Gastrocnemius medialis (tissue), 4 donors: ENCODE results near the gene APC. TPM values are rescaled to one million over a fixed set of nuclear protein-coding genes. Genes with fewer than 3 reads are reported as not detected.

Experiments used
- ATAC-seq, 2 donors: fragments of 150-250 bp; one replicate each; pipeline ENCODE4 v1.9.1; 2016
- DNase-seq, 2 donors: peaks; one replicate each; pipeline ENCODE4 v3.0.0-alpha.2; 2019
- H3K27ac ChIP-seq, 4 donors: fragments of 200-600 bp; sonication (generic); 1 replicate in 1 of 4; 2 replicates in 3 of 4; pipeline ENCODE4 v1.5.1; 2016 to 2018; ENCODE audit warnings: mild to moderate bottlenecking in 2 of 4, moderate library complexity in 1 of 4
- H3K27me3 ChIP-seq, 3 donors: fragments of 200-600 bp; sonication (generic) in 2 of 3; 1 replicate in 1 of 3; 2 replicates in 2 of 3; pipeline versions ENCODE4 v1.5.1 to v1.6.0; 2016 to 2019; ENCODE audit warnings: mild to moderate bottlenecking in 1 of 3, moderate library complexity in 1 of 3
- H3K36me3 ChIP-seq, 2 donors: fragments of 200-600 bp; sonication (generic) in 1 of 2; one replicate each; pipeline ENCODE4 v1.5.1; 2017 to 2018
- H3K4me1 ChIP-seq, 2 donors: fragments of 200-600 bp; sonication (generic) in 1 of 2; one replicate each; pipeline ENCODE4 v1.5.1; 2016 to 2017; ENCODE audit warnings: mild to moderate bottlenecking in 2 of 2
- H3K4me3 ChIP-seq, 4 donors: fragments of 200-600 bp; sonication (generic) in 3 of 4; 1 replicate in 1 of 4; 2 replicates in 3 of 4; pipeline ENCODE4 v1.5.1; 2016 to 2019; ENCODE audit warnings: mild to moderate bottlenecking in 2 of 4
- H3K9me3 ChIP-seq, 3 donors: fragments of 200-600 bp; sonication (generic) in 2 of 3; 1 replicate in 1 of 3; 2 replicates in 2 of 3; pipeline ENCODE4 v1.5.1; 2016 to 2019
- CTCF ChIP-seq, 5 experiments: fragments of 450-650 bp in 3 of 5; fragments of 200-600 bp in 2 of 5; sonication (generic) in 2 of 5; IDR thresholded peaks in 4 of 5; conservative IDR thresholded peaks in 1 of 5; 1 replicate in 4 of 5; 2 replicates in 1 of 5; pipeline ENCODE4 v1.5.1; 2016 to 2019; ENCODE audit warnings: antibody characterized with exemption in 5 of 5, mild to moderate bottlenecking in 3 of 5, moderate library complexity in 3 of 5
- POLR2A ChIP-seq, 2 donors: fragments of 450-650 bp; IDR thresholded peaks; one replicate each; pipeline ENCODE4 v1.6.1; 2017; ENCODE audit warnings: antibody characterized with exemption in 2 of 2, mild to moderate bottlenecking in 2 of 2, moderate library complexity in 2 of 2
- in situ Hi-C, 4 donors: fragments of 200-750 bp; cut with MboI; loops; one replicate each; pipeline versions ENCODE4 v1.15.0 to v1.8.0; 2017; ENCODE audit warnings: low sequenced_read_pairs in 4 of 4
- intact Hi-C: fragments of 100-400 bp; cut with DNase I; formaldehyde crosslinking; loops from one replicate; pipeline ENCODE4 v1.15.1; 2023; ENCODE audit warnings: low total_unique reads
- total RNA-seq, 4 donors: library from RNA; depleted of rRNA; stranded (reverse); fragments of >200 nt; gene quantifications; one replicate each; pipeline versions ENCODE4 v1.1.0 to v1.2.3, GENCODE V29; 2016

Gene APC
- total RNA-seq, 4 donors from 2014 or later = 50.1 to 102 (median 60.4) TPM

DNA sequence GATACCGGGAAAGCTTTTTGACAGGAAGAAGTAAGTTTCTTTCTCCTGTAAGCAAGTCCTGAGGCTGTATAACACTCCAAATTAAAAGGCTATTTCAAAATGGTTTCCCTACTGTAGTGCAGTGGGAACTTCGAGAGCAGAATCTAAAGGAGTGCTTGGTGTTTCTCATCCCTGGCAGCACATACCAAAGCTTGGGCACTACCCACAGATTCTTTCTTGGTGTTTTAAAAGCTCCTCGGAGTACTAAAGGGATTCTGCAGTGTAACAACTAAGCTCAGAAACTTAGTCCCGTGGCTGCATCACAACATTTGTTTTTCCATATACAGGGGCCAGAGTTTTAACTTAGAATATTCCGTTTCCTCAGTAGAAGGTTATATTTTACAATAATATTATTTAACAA lies 5.6 kb upstream of the APC start:
- in situ Hi-C loops = loop anchor here in 2 of 4 donors (25.0 kb wide), 2 partner anchors 545 to 570 kb away; no protein-coding TSS in a partner anchor
- H3K4me1 ChIP-seq = peaks cover 9 to 17% of the 10 kb centered on the region in 2 donors
- no peak overlapping the region for H3K4me3 ChIP-seq
- no peaks in the 10 kb centered on the region for H3K9me3 ChIP-seq
- ATAC-seq (no peak), DNase-seq (no peak)
- H3K27ac ChIP-seq = no peak overlapping the region
- no peaks in the 10 kb centered on the region for H3K27me3 ChIP-seq
- no peaks in the 10 kb centered on the region for H3K36me3 ChIP-seq
- intact Hi-C loops = no loop called here
- no peak for TF ChIP-seq POLR2A (IDR thresholded peaks at IDR 0.05)
- no peak for TF ChIP-seq CTCF (IDR thresholded peaks at IDR 0.05 in 4 of 5, conservative IDR thresholded peaks at IDR 0.05 in 1 of 5)

DNA sequence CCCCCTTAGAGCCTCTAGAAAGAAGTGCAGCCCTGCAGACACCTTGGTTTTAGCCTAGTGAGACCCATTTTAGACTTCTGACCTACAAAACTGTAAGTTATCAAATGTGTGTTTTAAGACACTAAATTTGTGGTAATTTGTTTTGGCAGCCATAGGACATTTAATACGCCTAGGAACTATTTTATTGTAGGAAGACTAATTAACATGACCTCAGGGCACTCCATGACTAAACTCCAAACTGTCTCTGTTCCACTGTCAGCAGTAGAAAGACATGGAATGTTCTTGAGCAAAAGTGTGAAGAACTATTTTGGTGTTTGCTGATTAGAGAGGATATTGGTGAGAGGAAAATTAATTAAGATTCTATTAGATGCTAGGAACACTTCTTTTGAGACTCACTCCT lies 4.1 kb upstream of the APC start:
- Histone ChIP-seq H3K4me3 (no peak overlapping the region), H3K27me3 (no peaks in the 10 kb centered on the region), H3K27ac (no peak overlapping the region), H3K36me3 (no peaks in the 10 kb centered on the region), H3K9me3 (no peaks in the 10 kb centered on the region), H3K4me1 (peaks cover 19 to 23% of the 10 kb centered on the region in 2 donors)
- no peak for ATAC-seq
- intact Hi-C loops (no loop called here), in situ Hi-C loops (loop anchor here in 2 of 4 donors (25.0 kb wide), 2 partner anchors 546 to 571 kb away; no protein-coding TSS in a partner anchor)
- TF ChIP-seq POLR2A (IDR thresholded peaks at IDR 0.05) (no peak), CTCF (IDR thresholded peaks at IDR 0.05 in 4 of 5, conservative IDR thresholded peaks at IDR 0.05 in 1 of 5) (no peak)
- no peak for DNase-seq

DNA sequence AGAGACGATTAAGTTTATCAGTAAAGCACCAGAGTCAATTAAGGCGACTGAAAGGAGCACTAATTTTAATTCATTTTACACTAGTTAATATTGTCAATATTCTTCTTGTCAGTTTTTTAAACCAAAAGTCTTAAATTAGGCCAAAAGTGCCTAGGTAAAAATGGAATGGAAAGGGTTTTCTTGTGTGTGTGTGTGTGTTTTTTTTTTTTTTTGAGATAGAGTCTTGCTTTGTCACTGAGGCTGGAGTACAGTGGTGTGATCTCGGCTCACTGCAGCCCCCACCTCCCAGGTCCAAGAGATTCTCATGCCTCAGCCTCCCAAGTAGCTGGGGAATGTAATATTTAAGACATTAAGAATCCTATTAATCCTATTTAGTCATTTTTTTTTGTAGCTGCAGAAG lies 3.1 kb upstream of the APC start:
- Histone ChIP-seq H3K4me1 (peaks cover 20 to 24% of the 10 kb centered on the region in 2 donors), H3K36me3 (no peaks in the 10 kb centered on the region), H3K9me3 (no peaks in the 10 kb centered on the region), H3K27ac (no peak overlapping the region), H3K27me3 (no peaks in the 10 kb centered on the region), H3K4me3 (no peak overlapping the region)
- in situ Hi-C loops = loop anchor here in 2 of 4 donors (25.0 kb wide), 2 partner anchors 547 to 572 kb away; no protein-coding TSS in a partner anchor
- TF ChIP-seq POLR2A (IDR thresholded peaks at IDR 0.05) (no peak), CTCF (IDR thresholded peaks at IDR 0.05 in 4 of 5, conservative IDR thresholded peaks at IDR 0.05 in 1 of 5) (no peak)
- ATAC-seq = no peak
- DNase-seq = no peak
- intact Hi-C loops = no loop called here

DNA sequence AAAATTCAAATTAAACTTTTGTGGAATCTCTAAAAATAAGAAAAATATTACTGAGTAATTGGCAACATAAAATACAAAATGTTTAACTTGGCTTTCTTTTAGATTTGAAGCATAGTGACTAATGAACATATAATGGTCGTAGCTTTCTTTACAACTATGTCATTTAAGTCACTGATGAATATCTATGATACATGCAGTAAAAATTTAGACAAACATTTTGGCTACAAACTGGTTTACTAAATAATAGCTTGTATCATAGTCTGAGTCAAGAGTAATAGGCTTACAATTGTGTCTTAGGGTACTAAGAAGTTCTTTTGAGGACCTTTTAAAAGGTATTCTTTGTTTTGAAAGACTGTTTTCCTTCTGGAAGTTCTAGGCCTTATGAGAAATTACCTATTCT lies 2.0 kb upstream of the APC start:
- Histone ChIP-seq H3K4me3 (no peak overlapping the region), H3K27me3 (no peaks in the 10 kb centered on the region), H3K27ac (no peak overlapping the region), H3K4me1 (peaks cover 20 to 24% of the 10 kb centered on the region in 2 donors), H3K9me3 (no peaks in the 10 kb centered on the region), H3K36me3 (no peaks in the 10 kb centered on the region)
- no peak for TF ChIP-seq POLR2A (IDR thresholded peaks at IDR 0.05)
- TF ChIP-seq CTCF (IDR thresholded peaks at IDR 0.05 in 4 of 5, conservative IDR thresholded peaks at IDR 0.05 in 1 of 5) = no peak
- DNase-seq (no peak), ATAC-seq (no peak)
- intact Hi-C loops = no loop called here
- in situ Hi-C loops = loop anchor here in 2 of 4 donors (25.0 kb wide), 2 partner anchors 548 to 573 kb away; no protein-coding TSS in a partner anchor

GRCh38 chr5:112737070-112737462 lies 619 bp upstream of the APC start:
- H3K27ac ChIP-seq = peak overlapping the region in 3 of 4 donors; percentile 71 to 78 (median 75)
- no peaks in the 10 kb centered on the region for H3K27me3 ChIP-seq
- peak overlapping the region; percentile 68 to 85 (median 72) for H3K4me3 ChIP-seq
- intact Hi-C loops = no loop called here
- H3K9me3 ChIP-seq = no peaks in the 10 kb centered on the region
- H3K36me3 ChIP-seq = no peaks in the 10 kb centered on the region
- in situ Hi-C loops = loop anchor here in 2 of 4 donors (25.0 kb wide), 2 partner anchors 550 to 575 kb away; no protein-coding TSS in a partner anchor
- DNase-seq (no peak), ATAC-seq (no peak)
- peaks cover 24% of the 10 kb centered on the region in 2 donors for H3K4me1 ChIP-seq
- no peak for TF ChIP-seq POLR2A (IDR thresholded peaks at IDR 0.05)
- TF ChIP-seq CTCF (IDR thresholded peaks at IDR 0.05 in 4 of 5, conservative IDR thresholded peaks at IDR 0.05 in 1 of 5) = no peak
